A549 (cell line): Measurements from ENCODE around the gene SLIT3. TPM values are rescaled to one million over a fixed set of nuclear protein-coding genes. Genes with fewer than 3 reads are reported as not detected.

Source experiments
- ATAC-seq, 2 experiments: fragments of 200-7000 bp in 1 of 2; fragments of >200 bp in 1 of 2; cut with Nextera tagmentation in 1 of 2; cut with Tn5 transposase in 1 of 2; 3 replicates each; pipeline versions ENCODE4 v1.8.0 to v1.9.1; 2018 to 2020; ENCODE audit warnings: mild to moderate bottlenecking in 1 of 2, moderate library complexity in 1 of 2
- CTCF ChIA-PET: fragments of 300-600 bp; sonication (Branson Sonifier 250); formaldehyde crosslinking; extraction: SDS; loops from one replicate; lab custom pipeline; 2021; ENCODE audit warnings: antibody characterized with exemption, inconsistent platforms; lab: Yijun Ruan, JAX
- POLR2A ChIA-PET: fragments of 350-600 bp; formaldehyde crosslinking; extraction: SDS; loops from one replicate; lab custom pipeline; 2021; ENCODE audit warnings: antibody characterized with exemption, inconsistent platforms; lab: Yijun Ruan, JAX
- DNase-seq, 2 experiments: peaks; one replicate each; pipeline versions ENCODE4 v3.0.0 to v3.0.0-alpha.2; 2011 to 2016; ENCODE audit warnings: low read depth in 1 of 2, low spot score in 1 of 2
- FAIRE-seq: peaks from 2 replicates; lab custom pipeline; 2011; peaks lifted over from hg19 to GRCh38; lab: Jason Lieb, UNC
- H3K27ac ChIP-seq, 2 experiments: fragments of >200 bp; sonication (Bioruptor Twin); formaldehyde crosslinking; 3 replicates each; pipeline ENCODE4 v1.5.1; 2016 to 2017
- H3K4me1 ChIP-seq: fragments of >200 bp; sonication (Bioruptor Twin); formaldehyde crosslinking; 3 replicates; pipeline ENCODE4 v1.6.1; 2016
- H3K4me2 ChIP-seq: fragments of >200 bp; sonication (Bioruptor Twin); formaldehyde crosslinking; 3 replicates; pipeline ENCODE4 v1.6.1; 2016
- H3K4me3 ChIP-seq: fragments of >200 bp; sonication (Bioruptor Twin); formaldehyde crosslinking; 3 replicates; pipeline ENCODE4 v1.5.1; 2016
- H3K9me3 ChIP-seq: fragments of >200 bp; sonication (Bioruptor Twin); formaldehyde crosslinking; 3 replicates; pipeline ENCODE4 v1.6.1; 2016
- ATOH8 ChIP-seq: fragments of 250-450 bp; sonication (Bioruptor Pico); IDR thresholded peaks from 2 replicates; pipeline ENCODE4 v1.5.0; 2020; ENCODE audit warnings: low read depth, mild to moderate bottlenecking, moderate library complexity
- CHD4 ChIP-seq: fragments of 200-600 bp; sonication (generic); IDR thresholded peaks from 2 replicates; pipeline ENCODE4 v1.6.1; 2016; ENCODE audit warnings: antibody characterized with exemption, mild to moderate bottlenecking, borderline replicate concordance
- E2F6 ChIP-seq: IDR thresholded peaks from 2 replicates; pipeline ENCODE4 v1.6.1; 2012; ENCODE audit warnings: low read depth, borderline replicate concordance
- EHMT2 ChIP-seq: fragments of 200-600 bp; sonication (generic); IDR thresholded peaks from 2 replicates; pipeline ENCODE4 v1.6.1; 2016; ENCODE audit warnings: antibody characterized with exemption, low read depth, mild to moderate bottlenecking, moderate library complexity
- EP300 ChIP-seq, 2 experiments: fragments of >200 bp; sonication (Bioruptor Twin); formaldehyde crosslinking; IDR thresholded peaks; 2 replicates in 1 of 2; 3 replicates in 1 of 2; pipeline ENCODE4 v1.6.1; 2016 to 2017
- GATA3 ChIP-seq: IDR thresholded peaks from 2 replicates; pipeline ENCODE4 v1.6.1; 2012; ENCODE audit warnings: borderline replicate concordance
- HES2 ChIP-seq: fragments of >200 bp; sonication (Bioruptor Twin); formaldehyde crosslinking; IDR thresholded peaks from 2 replicates; pipeline ENCODE4 v1.6.1; 2016
- HOXB5 ChIP-seq: fragments of 250-450 bp; sonication (Bioruptor Pico); IDR thresholded peaks from 2 replicates; pipeline ENCODE4 v1.5.0; 2020; ENCODE audit warnings: mild to moderate bottlenecking, moderate library complexity
- KDM1A ChIP-seq: fragments of 200-600 bp; sonication (generic); IDR thresholded peaks from 2 replicates; pipeline ENCODE4 v1.6.1; 2016; ENCODE audit warnings: low read depth, mild to moderate bottlenecking
- MAFK ChIP-seq: fragments of 450-650 bp; IDR thresholded peaks from 2 replicates; pipeline ENCODE4 v1.6.1; 2014; ENCODE audit not compliant: partially characterized antibody
- PBX3 ChIP-seq: IDR thresholded peaks from 2 replicates; pipeline ENCODE4 v1.6.1; 2012
- RFX5 ChIP-seq: fragments of 450-650 bp; IDR thresholded peaks from 2 replicates; pipeline ENCODE4 v1.7.1; 2014; ENCODE audit warnings: antibody characterized with exemption, mild to moderate bottlenecking, moderate library complexity
- SREBF2 ChIP-seq: fragments of 450-650 bp; IDR thresholded peaks from 2 replicates; pipeline ENCODE4 v1.6.1; 2014; ENCODE audit warnings: mild to moderate bottlenecking, moderate library complexity
- TP53 ChIP-seq: fragments of 250-450 bp; sonication (Bioruptor Pico); IDR thresholded peaks from 2 replicates; pipeline ENCODE4 v1.5.0; 2021; ENCODE audit warnings: mild to moderate bottlenecking, moderate library complexity
- ZC3H11A ChIP-seq: fragments of 450-650 bp; IDR thresholded peaks from 2 replicates; pipeline ENCODE4 v1.6.1; 2014; ENCODE audit warnings: antibody characterized with exemption, mild to moderate bottlenecking
- WGBS: methylation state at CpG from one replicate; pipeline ENCODE4 v1.1.6; 2017; ENCODE audit errors: missing lambda C conversion rate; 5-methylcytosine and 5-hydroxymethylcytosine counted together
- polyA plus RNA-seq, 4 experiments: library from polyadenylated mRNA; depleted of rRNA in 3 of 4; stranded (reverse); fragments of >200 nt; fragmentation: RNase III in 1 of 4; extraction: RNeasy Plus Mini Kit Qiagen cat#74134 plus additional on column Dnase treatment in 1 of 4; gene quantifications; 2 replicates in 3 of 4; 3 replicates in 1 of 4; pipeline ENCODE4 v1.2.3, GENCODE V29; 2011 to 2017
- TF ChIP-seq, protein P1 (sequence below): fragments of 150-350 bp; IDR thresholded peaks from 2 replicates; pipeline ENCODE4 v1.6.1; 2014; ENCODE audit warnings: low read depth, mild to moderate bottlenecking, low read length
- TF ChIP-seq, protein P2 (sequence below): fragments of >200 bp; sonication (Bioruptor Twin); formaldehyde crosslinking; IDR thresholded peaks from 3 replicates; pipeline ENCODE4 v1.5.1; 2016
- TF ChIP-seq, protein P3 (sequence below): fragments of 200-600 bp; sonication (generic); IDR thresholded peaks from 2 replicates; pipeline ENCODE4 v1.6.1; 2016; ENCODE audit warnings: antibody characterized with exemption, mild to moderate bottlenecking, moderate library complexity

The SLIT3 gene
- polyA plus RNA-seq, 2 of the 4 experiments (the other 2 are of a cell fraction) = 12.7 to 22.9 TPM

DNA sequence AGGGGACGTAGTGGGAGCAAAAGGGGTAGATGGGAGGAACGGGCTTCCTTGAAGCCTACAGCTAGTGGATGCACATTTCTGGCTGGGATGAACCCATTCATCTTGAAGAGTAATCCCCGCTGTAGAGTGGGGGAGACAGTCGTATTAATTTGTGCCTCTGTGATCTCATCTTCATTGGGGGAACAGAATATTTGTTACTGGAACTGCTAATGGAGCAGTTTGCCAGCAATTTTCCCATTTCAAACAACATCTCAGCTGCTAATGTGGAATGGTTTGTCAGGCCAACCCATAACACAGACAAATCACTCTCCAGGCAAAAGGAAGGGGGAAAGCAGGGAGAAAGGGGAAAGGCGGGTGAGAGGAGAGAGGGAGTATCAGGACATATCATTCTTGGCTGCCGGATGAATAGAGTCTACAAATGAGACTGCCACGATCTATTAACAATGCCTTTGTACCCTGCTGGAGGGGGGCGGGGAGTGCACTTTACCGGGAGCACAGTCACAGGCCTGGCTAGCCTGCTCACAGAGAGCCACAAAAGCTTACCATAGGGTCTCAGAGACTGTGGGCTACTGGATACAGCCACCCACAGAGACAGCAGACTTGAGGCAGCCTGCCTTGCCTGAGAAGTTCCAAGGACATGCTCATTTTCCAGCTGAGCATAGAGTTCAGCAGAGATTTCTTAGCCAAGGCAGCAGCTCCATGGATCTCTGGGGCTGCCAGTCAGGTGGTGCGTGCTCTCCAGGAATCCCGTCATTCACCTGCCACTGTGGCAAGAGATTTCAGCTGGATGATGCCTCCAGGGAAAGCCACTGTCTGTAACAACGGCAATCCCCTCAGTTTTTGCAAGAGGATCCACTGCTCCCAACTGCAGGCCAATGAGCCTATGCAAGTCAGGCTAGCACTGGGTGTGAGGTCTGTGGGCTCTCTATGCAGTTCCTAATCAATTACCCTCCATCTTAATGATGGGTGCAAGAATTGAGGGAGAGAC is 504.1 kb downstream of the SLIT3 start:
- Histone ChIP-seq H3K4me3 (no peak overlapping the region), H3K27ac (no peak overlapping the region), H3K4me1 (peaks cover 15% of the 10 kb centered on the region; the same call in 2 of the 3 replicates), H3K4me2 (no peak overlapping the region), H3K9me3 (no peaks in the 10 kb centered on the region)
- ChIA-PET CTCF (no interaction called here), POLR2A (no interaction called here)
- FAIRE-seq (no peak), ATAC-seq (no peak), DNase-seq (no peak)
- TF ChIP-seq GATA3 (no peak), PBX3 (no peak), EHMT2 (no peak), ATOH8 (CRISPR knock-in tag) (no peak), RFX5 (no peak), EP300 (IDR thresholded peaks at IDR 0.05) (no peak), ZC3H11A (no peak), HOXB5 (CRISPR knock-in tag) (no peak), MAFK (no peak), SREBF2 (no peak), HES2 (no peak), TP53 (CRISPR knock-in tag) (no peak), KDM1A (no peak), E2F6 (no peak), CHD4 (no peak)
- TF ChIP-seq, protein P1, sequence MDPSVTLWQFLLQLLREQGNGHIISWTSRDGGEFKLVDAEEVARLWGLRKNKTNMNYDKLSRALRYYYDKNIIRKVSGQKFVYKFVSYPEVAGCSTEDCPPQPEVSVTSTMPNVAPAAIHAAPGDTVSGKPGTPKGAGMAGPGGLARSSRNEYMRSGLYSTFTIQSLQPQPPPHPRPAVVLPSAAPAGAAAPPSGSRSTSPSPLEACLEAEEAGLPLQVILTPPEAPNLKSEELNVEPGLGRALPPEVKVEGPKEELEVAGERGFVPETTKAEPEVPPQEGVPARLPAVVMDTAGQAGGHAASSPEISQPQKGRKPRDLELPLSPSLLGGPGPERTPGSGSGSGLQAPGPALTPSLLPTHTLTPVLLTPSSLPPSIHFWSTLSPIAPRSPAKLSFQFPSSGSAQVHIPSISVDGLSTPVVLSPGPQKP = no peak
- TF ChIP-seq, protein P2, sequence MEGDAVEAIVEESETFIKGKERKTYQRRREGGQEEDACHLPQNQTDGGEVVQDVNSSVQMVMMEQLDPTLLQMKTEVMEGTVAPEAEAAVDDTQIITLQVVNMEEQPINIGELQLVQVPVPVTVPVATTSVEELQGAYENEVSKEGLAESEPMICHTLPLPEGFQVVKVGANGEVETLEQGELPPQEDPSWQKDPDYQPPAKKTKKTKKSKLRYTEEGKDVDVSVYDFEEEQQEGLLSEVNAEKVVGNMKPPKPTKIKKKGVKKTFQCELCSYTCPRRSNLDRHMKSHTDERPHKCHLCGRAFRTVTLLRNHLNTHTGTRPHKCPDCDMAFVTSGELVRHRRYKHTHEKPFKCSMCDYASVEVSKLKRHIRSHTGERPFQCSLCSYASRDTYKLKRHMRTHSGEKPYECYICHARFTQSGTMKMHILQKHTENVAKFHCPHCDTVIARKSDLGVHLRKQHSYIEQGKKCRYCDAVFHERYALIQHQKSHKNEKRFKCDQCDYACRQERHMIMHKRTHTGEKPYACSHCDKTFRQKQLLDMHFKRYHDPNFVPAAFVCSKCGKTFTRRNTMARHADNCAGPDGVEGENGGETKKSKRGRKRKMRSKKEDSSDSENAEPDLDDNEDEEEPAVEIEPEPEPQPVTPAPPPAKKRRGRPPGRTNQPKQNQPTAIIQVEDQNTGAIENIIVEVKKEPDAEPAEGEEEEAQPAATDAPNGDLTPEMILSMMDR = no peak
- TF ChIP-seq, protein P3, sequence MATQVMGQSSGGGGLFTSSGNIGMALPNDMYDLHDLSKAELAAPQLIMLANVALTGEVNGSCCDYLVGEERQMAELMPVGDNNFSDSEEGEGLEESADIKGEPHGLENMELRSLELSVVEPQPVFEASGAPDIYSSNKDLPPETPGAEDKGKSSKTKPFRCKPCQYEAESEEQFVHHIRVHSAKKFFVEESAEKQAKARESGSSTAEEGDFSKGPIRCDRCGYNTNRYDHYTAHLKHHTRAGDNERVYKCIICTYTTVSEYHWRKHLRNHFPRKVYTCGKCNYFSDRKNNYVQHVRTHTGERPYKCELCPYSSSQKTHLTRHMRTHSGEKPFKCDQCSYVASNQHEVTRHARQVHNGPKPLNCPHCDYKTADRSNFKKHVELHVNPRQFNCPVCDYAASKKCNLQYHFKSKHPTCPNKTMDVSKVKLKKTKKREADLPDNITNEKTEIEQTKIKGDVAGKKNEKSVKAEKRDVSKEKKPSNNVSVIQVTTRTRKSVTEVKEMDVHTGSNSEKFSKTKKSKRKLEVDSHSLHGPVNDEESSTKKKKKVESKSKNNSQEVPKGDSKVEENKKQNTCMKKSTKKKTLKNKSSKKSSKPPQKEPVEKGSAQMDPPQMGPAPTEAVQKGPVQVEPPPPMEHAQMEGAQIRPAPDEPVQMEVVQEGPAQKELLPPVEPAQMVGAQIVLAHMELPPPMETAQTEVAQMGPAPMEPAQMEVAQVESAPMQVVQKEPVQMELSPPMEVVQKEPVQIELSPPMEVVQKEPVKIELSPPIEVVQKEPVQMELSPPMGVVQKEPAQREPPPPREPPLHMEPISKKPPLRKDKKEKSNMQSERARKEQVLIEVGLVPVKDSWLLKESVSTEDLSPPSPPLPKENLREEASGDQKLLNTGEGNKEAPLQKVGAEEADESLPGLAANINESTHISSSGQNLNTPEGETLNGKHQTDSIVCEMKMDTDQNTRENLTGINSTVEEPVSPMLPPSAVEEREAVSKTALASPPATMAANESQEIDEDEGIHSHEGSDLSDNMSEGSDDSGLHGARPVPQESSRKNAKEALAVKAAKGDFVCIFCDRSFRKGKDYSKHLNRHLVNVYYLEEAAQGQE = no peak
- WGBS = 91% methylated on average over 12 of the region's 12 CpGs
